Right ventricle myocardium superior (tissue), 1 donor: ENCODE data around the gene TBCD. TPM values are rescaled to one million over a fixed set of nuclear protein-coding genes. Genes with fewer than 3 reads are reported as not detected.

Source experiments
- ATAC-seq: fragments of 200-7000 bp; cut with Tn5 transposase; one replicate; pipeline ENCODE4 v1.9.1; 2020; ENCODE audit warnings: mild to moderate bottlenecking; ENCODE audit not compliant: poor library complexity
- DNase-seq: peaks from one replicate; pipeline ENCODE4 v3.0.0-alpha.2; 2020
- intact Hi-C: fragments of 100-400 bp; cut with DNase I; formaldehyde crosslinking; loops from one replicate; pipeline ENCODE4 v1.11.2; 2022
- total RNA-seq: library from RNA; stranded (reverse); fragmentation: NEBNext Ultra II Directional; extraction: Animal tissue kit (Norgen Biotek cat#: 25700); gene quantifications from one replicate; pipeline ENCODE4 v1.2.1, GENCODE V29; 2021
- donor health status: DM: no; HTN: yes; CAD: no; lungs with severe emphysema.

The TBCD gene
- total RNA-seq, 1 donor from 2014 or later = 45.1 TPM

DNA sequence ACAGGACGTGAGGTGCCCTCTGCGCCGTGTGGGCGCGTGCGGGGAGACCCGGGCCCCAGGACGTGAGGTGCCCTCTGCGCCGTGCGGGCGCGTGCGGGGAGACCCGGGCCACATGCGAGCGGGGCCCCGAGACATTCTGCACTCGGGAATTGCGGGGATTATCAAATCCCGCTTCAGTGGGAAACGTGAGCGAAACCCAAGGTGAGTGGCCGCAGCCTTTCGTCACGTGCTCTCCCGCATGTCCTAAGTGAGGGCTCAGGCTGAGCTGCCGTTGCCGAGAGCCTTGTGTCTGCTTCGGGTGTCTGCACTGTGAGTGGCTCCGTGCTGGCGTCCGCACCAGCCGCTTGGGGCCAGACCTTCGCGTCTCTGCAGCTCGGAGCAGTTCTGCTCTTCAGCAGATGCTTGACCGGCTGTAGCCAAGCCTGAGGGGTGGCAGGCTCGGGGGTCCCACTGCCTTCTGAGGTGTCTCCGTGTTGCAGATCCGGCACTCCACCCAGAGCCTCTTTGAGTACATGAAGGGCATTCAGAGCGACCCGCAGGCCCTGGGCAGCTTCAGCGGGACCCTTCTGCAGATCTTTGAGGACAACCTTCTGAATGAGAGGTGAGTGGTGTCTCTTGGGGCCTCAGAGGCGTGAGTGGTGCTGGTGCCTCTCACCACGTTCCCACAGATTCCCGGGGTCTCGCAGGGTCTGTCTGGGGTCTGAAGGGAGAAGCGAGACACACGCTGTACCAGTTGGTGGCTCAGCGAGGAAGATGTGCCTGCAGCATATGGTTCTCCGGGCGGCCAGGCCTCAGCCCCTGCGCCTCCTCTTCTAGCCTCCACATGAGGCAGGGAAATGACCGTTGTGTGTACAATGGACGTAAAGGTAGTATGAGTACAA is 178.4 kb downstream of the TBCD start:
- no peak for ATAC-seq
- DNase-seq = peak; percentile 22

GRCh38 chr17:82930924-82931698 is 179.2 kb downstream of the TBCD start:
- DNase-seq = peak; percentile 25
- intact Hi-C loops = no loop called here
- ATAC-seq = no peak

More for the DNA sequence above, 178.4 kb downstream of the TBCD start:
- intact Hi-C loops = no loop called here

DNA sequence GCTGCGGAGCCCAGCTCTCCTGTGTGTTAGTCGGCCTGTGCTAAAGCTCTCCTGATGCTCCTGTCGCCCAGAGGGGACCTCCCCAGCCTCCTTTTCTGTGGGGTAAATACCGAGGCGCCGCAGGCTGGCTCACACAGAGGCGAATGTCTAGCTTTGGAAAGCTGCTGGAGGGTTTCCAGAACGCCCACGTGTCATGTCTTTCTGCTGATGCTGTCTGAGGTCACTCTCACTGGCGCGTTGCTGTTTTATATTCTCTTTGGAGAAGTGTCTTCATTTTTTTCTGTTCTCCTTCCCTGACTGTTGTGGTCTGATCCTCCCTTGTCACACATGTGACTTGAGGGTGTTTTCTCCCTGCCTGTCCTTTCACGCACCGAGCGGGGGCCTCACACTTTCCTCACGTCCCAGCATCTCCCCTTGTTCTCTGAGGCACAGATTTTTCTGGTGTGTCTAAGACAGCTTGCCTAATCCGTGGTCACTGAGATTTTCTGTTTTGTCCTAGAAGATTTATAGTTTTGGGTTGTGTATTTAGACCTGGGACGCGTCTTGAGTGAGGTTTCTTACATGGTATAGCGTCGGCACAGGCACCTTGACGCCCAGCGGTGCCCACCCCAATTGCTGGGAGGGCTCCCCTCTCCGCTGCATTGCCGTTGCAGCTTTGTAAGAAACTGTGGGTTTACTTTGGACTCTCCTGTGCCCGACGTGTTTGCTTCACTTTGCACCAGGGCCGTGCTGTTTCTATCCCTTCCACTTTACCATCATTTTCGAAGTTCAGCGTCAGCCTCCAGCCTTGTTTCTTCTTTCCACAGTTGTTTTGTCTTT is 180.0 kb downstream of the TBCD start:
- DNase-seq (peak; percentile 81), ATAC-seq (peak; percentile 72)
- intact Hi-C loops = no loop called here

- intact Hi-C loops = no loop called here
- ATAC-seq (no peak), DNase-seq (peak; percentile 10)
Observed at GRCh38 chr17:82932518-82933310, 180.8 kb downstream of the TBCD start.

GRCh38 chr17:82933911-82934310 is 182.0 kb downstream of the TBCD start:
- intact Hi-C loops = no loop called here
- peak; percentile 13 for DNase-seq
- ATAC-seq = no peak

DNA sequence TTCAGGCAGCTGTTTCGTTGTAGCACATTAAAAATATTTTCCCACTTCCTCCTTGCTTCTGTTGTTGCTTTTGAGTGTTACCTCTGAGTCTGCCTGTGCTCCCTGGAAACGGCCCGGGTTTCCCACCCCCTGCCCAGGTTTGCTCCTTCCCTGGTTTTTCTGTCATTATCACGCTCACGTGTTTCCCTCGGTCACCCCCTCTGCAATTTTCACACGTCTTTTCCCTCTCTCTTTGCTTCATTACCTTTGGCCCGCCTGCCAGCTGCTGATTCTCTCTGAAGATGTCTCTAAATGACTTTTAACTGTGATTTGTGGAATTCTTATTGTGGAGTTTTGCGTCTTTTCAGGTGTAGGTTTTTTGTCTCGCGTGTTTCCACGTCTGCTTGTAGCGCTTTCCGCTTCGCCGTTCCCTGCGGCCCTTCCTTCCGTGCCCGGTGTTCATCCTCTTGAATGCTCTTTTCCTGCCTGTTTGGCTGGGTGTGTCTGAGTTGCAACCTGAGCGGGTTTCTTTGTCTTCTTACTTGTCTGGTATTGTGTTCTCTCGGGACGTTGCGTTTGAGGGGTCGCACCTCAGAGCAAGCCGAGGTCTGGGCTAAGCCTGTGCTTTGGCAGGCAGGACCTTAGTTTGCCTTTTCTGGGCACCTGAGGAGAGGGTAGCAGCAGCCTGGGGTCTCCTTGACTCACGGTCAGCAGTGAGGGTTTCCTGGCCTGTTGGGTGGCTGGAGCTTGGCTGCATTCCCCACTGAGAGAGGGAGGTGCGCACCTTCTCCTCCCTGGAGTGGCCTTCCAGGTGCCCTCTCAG is 184.3 kb downstream of the TBCD start:
- ATAC-seq = no peak
- intact Hi-C loops = no loop called here
- peak; percentile 18 for DNase-seq

- intact Hi-C loops = no loop called here
- DNase-seq (peak; percentile 32), ATAC-seq (no peak)
Observed at GRCh38 chr17:82936768-82937171, 184.9 kb downstream of the TBCD start.

DNA sequence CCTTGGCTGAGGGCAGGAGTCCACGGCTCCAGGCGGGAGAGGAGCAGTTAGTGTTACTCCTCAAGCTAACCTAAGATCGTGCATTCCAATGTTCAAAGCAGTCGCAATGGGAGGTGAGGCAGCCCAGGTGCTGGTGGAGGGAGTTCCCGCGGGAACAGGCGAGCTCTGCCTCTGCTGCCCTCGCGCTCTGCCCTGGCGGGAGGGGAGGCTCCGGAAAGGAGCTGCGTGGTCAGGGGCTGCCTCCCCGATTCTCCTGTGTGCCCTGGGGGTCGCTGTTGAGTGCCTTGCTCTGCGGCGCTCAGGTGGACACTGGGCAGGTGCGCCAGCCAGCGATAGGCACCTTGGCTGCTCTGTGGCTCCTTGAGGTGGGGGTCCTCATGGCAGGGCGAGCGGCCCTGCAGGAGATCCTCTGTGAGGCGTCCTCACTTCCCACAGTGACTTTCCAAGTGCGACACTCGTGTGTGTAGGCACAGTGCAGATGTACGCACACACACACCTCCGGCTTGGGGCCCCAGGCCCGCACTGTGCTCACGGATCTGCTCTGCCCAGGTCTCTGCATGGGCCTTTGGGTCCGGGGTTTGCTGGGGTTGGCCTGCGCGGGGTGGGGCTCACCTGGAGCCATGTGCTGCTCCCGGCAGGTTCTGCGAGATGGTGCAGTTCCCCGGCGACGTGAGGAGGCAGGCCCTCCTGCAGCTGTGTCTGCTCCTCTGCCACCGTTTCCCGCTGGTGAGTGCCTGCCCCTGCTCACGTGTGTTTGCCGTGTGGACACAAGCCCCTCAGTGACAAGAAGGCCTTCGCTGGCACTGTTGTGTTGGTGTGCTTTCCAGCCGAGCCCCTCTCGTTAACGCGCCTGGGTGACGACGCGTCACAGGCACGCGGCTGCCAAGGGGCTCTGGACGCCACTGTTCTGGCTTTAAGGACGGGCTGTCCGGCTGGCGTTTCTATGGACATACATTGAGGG is 185.8 kb downstream of the TBCD start:
- intact Hi-C loops = no loop called here
- peak; percentile 31 for DNase-seq
- no peak for ATAC-seq

DNA sequence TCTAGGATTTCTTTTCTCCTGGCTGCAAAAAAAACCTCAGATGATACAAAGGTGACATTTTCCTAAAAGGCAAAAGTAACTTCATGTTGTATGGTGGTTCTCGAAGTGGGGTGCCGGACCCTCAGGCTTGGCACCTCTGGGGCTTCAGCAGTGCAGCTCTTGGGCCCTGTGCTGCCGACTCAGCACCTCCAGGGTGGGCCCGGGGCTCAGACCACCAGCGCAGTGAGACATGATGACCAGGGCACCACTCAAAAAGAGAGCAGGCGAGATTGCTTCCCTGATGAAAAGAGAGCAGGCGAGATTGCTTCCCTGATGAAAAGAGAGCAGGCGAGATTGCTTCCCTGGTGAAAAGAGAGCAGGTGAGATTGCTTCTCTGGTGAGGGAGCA is 186.6 kb downstream of the TBCD start:
- DNase-seq = peak; percentile 17
- no peak for ATAC-seq
- intact Hi-C loops = no loop called here

DNA sequence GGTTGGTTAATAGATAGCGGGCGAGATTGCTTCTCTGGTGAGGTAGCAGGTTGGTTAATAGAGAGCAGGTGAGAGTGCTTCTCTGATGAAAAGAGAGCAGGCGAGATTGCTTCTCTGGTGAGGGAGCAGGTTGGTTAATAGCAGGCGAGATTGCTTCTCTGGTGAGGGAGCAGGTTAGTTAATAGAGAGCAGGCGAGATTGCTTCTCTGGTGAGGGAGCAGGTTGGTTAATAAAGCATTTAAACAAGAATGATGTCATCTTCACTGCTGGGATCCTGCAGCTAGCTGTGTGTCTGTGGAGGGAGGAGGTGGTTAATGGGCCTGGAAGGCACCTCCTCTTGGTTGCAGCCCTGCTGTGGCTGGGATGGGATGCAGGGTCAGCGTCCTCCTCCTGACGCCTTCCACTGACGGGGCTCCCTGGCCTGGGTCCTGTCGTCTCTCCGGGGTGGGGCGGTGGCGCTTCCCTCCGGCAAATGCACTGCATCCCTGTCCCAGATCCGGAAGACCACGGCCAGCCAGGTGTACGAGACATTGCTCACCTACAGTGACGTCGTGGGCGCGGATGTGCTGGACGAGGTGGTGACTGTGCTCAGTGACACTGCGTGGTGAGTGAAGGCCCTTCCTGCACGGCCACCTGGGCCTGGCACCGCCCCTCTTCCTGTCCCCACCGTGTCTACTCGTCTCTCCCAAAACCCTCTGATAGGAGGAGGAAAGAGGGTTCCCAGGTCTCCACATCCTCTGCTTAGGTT is 187.2 kb downstream of the TBCD start:
- DNase-seq (peak; percentile 32), ATAC-seq (no peak)
- intact Hi-C loops = no loop called here

DNA sequence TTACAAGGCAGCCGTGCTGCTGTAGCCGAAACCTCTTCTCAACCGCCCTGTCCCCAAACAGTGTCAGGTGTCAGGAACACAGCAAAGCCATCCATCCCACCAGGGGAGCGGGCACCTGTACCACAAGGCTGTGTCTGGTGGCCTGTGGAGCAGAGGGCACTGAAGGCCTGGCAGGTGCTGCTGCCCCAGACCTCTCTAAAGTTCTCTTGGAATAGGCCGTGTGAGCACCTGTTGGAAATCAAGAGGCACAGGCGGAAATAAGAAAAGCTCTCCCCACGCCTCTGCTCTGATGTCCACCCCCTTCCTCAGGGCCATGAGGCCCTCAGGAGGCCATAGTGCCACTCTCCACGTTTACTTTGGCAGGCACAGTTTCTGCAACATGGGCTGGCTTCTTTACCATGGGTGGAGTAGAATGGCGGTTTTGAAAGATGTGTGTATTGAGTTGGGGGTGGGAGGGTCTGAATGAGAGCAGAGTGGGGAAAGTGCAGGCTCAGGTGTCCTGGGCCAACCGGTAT is 187.8 kb downstream of the TBCD start:
- DNase-seq = no peak
- intact Hi-C loops = no loop called here

GRCh38 chr17:82940226-82941020 is 188.6 kb downstream of the TBCD start:
- DNase-seq (peak; percentile 28), ATAC-seq (no peak)
- intact Hi-C loops = no loop called here

More for the DNA sequence above, 187.8 kb downstream of the TBCD start:
- no peak for ATAC-seq

DNA sequence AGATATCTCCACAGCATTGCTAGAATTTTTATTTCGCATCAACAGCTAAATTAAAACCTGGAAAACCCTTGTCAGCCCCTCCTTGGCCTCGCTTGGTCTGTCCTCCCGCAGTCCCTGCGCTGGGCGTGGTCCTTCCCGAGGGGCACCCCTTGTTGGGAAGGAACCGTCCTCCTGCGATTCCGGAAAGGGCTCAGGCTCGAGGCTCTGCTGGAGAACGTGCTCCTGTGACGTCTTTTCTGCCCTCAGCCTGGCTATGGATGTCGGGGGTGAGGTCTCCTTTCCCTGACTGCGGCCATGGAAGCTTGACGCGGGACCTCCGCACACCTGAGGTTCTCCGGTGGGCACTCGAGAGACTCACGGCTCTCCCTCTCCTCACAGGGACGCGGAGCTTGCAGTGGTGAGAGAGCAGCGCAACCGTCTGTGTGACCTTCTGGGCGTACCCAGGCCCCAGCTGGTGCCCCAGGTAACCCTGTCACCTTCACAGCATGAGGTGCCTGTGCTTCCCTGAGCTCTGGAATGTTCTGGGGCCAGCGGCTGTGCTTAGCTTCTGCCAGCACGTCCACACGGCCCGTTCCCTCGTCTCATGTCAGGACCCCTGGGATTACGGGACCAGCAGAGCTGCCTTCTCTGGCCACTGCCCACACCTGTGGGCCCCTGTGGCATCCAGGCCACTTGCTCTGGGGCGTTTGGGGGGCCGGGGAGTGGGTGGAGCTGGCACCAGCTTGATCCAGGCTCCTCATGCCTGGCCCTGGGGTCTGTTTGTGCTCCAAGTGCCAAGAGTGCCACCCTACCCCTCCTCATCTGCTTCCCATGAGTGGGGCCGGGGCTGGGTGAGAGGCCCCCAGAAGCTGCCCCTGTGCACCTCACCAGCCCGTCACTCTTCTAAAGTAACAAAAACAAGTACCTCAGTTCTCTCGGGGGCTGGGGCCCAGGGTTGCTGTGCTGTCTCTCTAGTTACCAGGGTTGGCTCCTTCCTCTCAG is 189.4 kb downstream of the TBCD start:
- ATAC-seq (no peak), DNase-seq (peak; percentile 34)
- intact Hi-C loops = no loop called here
